HEK293 (cell line): ENCODE results near the gene LCN10.

Experiments
- ATF2 ChIP-seq: fragments of 450-650 bp; formaldehyde crosslinking; IDR thresholded peaks from 2 replicates; pipeline ENCODE4 v1.5.1; 2016; ENCODE audit warnings: missing biosample characterization, missing genetic modification characterization, low read depth
- GLIS1 ChIP-seq: fragments of 450-650 bp; formaldehyde crosslinking; IDR thresholded peaks from 2 replicates; pipeline ENCODE4 v1.5.1; 2016; ENCODE audit warnings: missing biosample characterization, missing genetic modification characterization
- GLIS2 ChIP-seq: fragments of 450-650 bp; formaldehyde crosslinking; IDR thresholded peaks from 2 replicates; pipeline ENCODE4 v1.5.1; 2016; ENCODE audit warnings: missing biosample characterization, missing genetic modification characterization
- PBX3 ChIP-seq: sonication (generic); formaldehyde crosslinking; IDR thresholded peaks from 2 replicates; pipeline ENCODE4 v1.8.1; 2022; ENCODE audit warnings: mild to moderate bottlenecking, moderate library complexity, missing genetic modification reagents
- PRDM2 ChIP-seq: fragments of 450-650 bp; formaldehyde crosslinking; IDR thresholded peaks from 2 replicates; pipeline ENCODE4 v1.5.1; 2016; ENCODE audit warnings: missing biosample characterization, missing genetic modification characterization, borderline replicate concordance
- SP2 ChIP-seq: fragments of 450-650 bp; formaldehyde crosslinking; IDR thresholded peaks from 2 replicates; pipeline ENCODE4 v1.5.1; 2016; ENCODE audit warnings: missing biosample characterization, missing genetic modification characterization
- TRIM28 ChIP-seq: IDR thresholded peaks from 2 replicates; pipeline ENCODE4 v1.6.1; 2011; ENCODE audit warnings: low read length, control low read depth, borderline replicate concordance
- YY1 ChIP-seq: fragments of 450-650 bp; formaldehyde crosslinking; IDR thresholded peaks from 2 replicates; pipeline ENCODE4 v1.5.1; 2018; ENCODE audit warnings: missing biosample characterization, missing genetic modification characterization
- ZBTB17 ChIP-seq: fragments of 450-650 bp; formaldehyde crosslinking; IDR thresholded peaks from 2 replicates; pipeline ENCODE4 v1.5.1; 2016; ENCODE audit warnings: missing biosample characterization, missing genetic modification characterization
- ZEB2 ChIP-seq: fragments of 450-650 bp; formaldehyde crosslinking; IDR thresholded peaks from 2 replicates; pipeline ENCODE4 v1.5.1; 2016; ENCODE audit warnings: missing biosample characterization, missing genetic modification characterization
- ZFP3 ChIP-seq: fragments of 450-650 bp; formaldehyde crosslinking; IDR thresholded peaks from 2 replicates; pipeline ENCODE4 v1.5.1; 2016; ENCODE audit warnings: low read depth, missing biosample characterization, missing genetic modification characterization
- ZNF140 ChIP-seq: fragments of 450-650 bp; formaldehyde crosslinking; IDR thresholded peaks from 2 replicates; pipeline ENCODE4 v1.5.1; 2016; ENCODE audit warnings: missing biosample characterization, missing genetic modification characterization
- ZNF146 ChIP-seq: fragments of 450-650 bp; formaldehyde crosslinking; IDR thresholded peaks from 2 replicates; pipeline ENCODE4 v1.5.1; 2016; ENCODE audit warnings: missing biosample characterization, missing genetic modification characterization
- ZNF169 ChIP-seq: fragments of 450-650 bp; formaldehyde crosslinking; IDR thresholded peaks from 2 replicates; pipeline ENCODE4 v1.5.1; 2016; ENCODE audit warnings: missing biosample characterization, missing genetic modification characterization
- ZNF221 ChIP-seq: fragments of 450-650 bp; formaldehyde crosslinking; IDR thresholded peaks from 2 replicates; pipeline ENCODE4 v1.5.1; 2017; ENCODE audit warnings: missing biosample characterization, missing genetic modification characterization, borderline replicate concordance
- ZNF26 ChIP-seq: fragments of 450-650 bp; formaldehyde crosslinking; IDR thresholded peaks from 2 replicates; pipeline ENCODE4 v1.5.1; 2016; ENCODE audit warnings: missing biosample characterization, missing genetic modification characterization
- ZNF266 ChIP-seq: fragments of 450-650 bp; formaldehyde crosslinking; IDR thresholded peaks from 2 replicates; pipeline ENCODE4 v1.5.1; 2016; ENCODE audit warnings: missing biosample characterization, missing genetic modification characterization, low read depth
- ZNF341 ChIP-seq: fragments of 450-650 bp; formaldehyde crosslinking; IDR thresholded peaks from 2 replicates; pipeline ENCODE4; 2016; ENCODE audit warnings: low read depth, missing biosample characterization, missing genetic modification characterization
- ZNF544 ChIP-seq: fragments of 450-650 bp; formaldehyde crosslinking; IDR thresholded peaks from 2 replicates; pipeline ENCODE4 v1.5.0; 2017; ENCODE audit warnings: missing biosample characterization, missing genetic modification characterization
- ZNF580 ChIP-seq: fragments of 450-650 bp; formaldehyde crosslinking; IDR thresholded peaks from 2 replicates; pipeline ENCODE4 v1.5.1; 2016; ENCODE audit warnings: missing biosample characterization, missing genetic modification characterization
- ZNF626 ChIP-seq: fragments of 450-650 bp; sonication (Bioruptor Pico); formaldehyde crosslinking; IDR thresholded peaks from 2 replicates; pipeline ENCODE4 v1.5.1; 2018; ENCODE audit warnings: missing biosample characterization, missing genetic modification characterization, inconsistent platforms
- ZNF645 ChIP-seq: fragments of 450-650 bp; formaldehyde crosslinking; IDR thresholded peaks from 2 replicates; pipeline ENCODE4; 2016; ENCODE audit warnings: missing biosample characterization, missing genetic modification characterization
- TF ChIP-seq, protein P1 (sequence below): fragments of 450-650 bp; formaldehyde crosslinking; IDR thresholded peaks from 2 replicates; pipeline ENCODE4 v1.5.1; 2017; ENCODE audit warnings: missing biosample characterization, missing genetic modification characterization
- TF ChIP-seq, protein P2 (sequence below): fragments of 450-650 bp; formaldehyde crosslinking; IDR thresholded peaks from 2 replicates; pipeline ENCODE4 v1.5.1; 2017; ENCODE audit warnings: missing biosample characterization, missing genetic modification characterization
- TF ChIP-seq, protein P3 (sequence below): fragments of 450-650 bp; formaldehyde crosslinking; IDR thresholded peaks from 2 replicates; pipeline ENCODE4 v1.5.1; 2016; ENCODE audit warnings: missing biosample characterization, missing genetic modification characterization

The LCN10 gene

DNA sequence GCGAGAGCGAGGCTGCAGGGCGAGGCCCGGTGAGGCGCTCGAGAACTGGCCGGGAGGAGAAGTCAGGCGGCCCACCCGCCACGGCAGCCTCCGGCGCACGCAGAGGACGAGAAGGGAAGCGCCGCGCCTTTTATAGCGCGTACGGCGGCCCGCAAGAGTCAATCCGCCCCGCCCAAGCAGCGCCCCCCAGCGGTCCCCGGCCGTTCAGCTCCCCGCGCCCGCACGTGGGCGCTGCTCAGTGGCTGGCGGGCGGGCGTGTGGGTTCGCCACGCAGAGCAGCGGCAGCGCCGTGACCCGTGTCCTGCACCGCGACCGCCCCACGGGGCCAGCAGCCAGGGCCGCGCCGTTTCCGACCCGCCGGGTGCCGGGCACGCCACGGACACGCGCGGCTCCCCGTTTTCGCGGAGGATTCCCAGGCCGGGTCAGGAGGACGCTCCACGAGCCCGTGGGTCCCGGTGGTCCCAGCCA, 14.6 kb downstream of the LCN10 start (continued):
- TF ChIP-seq ZNF26 (tag by site-specific recombination): no peak
- TF ChIP-seq ATF2: no peak
- peak; percentile 33; the same call in 1 of the 2 replicates for TF ChIP-seq ZBTB17 (tag by site-specific recombination)
- no peak for TF ChIP-seq ZNF221 (tag by site-specific recombination)
- TF ChIP-seq, protein P1, sequence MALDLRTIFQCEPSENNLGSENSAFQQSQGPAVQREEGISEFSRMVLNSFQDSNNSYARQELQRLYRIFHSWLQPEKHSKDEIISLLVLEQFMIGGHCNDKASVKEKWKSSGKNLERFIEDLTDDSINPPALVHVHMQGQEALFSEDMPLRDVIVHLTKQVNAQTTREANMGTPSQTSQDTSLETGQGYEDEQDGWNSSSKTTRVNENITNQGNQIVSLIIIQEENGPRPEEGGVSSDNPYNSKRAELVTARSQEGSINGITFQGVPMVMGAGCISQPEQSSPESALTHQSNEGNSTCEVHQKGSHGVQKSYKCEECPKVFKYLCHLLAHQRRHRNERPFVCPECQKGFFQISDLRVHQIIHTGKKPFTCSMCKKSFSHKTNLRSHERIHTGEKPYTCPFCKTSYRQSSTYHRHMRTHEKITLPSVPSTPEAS (tag by site-specific recombination): no peak
- TF ChIP-seq ZNF645 (tag by site-specific recombination): no peak
- peak; percentile 86; the same call in 1 of the 2 replicates for TF ChIP-seq PBX3 (CRISPR knock-in tag)
- TF ChIP-seq, protein P2, sequence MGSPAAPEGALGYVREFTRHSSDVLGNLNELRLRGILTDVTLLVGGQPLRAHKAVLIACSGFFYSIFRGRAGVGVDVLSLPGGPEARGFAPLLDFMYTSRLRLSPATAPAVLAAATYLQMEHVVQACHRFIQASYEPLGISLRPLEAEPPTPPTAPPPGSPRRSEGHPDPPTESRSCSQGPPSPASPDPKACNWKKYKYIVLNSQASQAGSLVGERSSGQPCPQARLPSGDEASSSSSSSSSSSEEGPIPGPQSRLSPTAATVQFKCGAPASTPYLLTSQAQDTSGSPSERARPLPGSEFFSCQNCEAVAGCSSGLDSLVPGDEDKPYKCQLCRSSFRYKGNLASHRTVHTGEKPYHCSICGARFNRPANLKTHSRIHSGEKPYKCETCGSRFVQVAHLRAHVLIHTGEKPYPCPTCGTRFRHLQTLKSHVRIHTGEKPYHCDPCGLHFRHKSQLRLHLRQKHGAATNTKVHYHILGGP (tag by site-specific recombination): no peak
- TF ChIP-seq SP2: peak; percentile 48
- no peak for TF ChIP-seq PRDM2 (tag by site-specific recombination)
- TF ChIP-seq ZNF341 (tag by site-specific recombination): no peak; the same call in 1 of the 2 replicates
- no peak; the same call in 1 of the 2 replicates for TF ChIP-seq ZNF626
- TF ChIP-seq GLIS2: peak; percentile 86
- no peak for TF ChIP-seq TRIM28
- TF ChIP-seq ZEB2 (tag by site-specific recombination): peak; percentile 67; the same call in 1 of the 2 replicates
- peak; percentile 72 for TF ChIP-seq GLIS1 (tag by site-specific recombination)
- no peak for TF ChIP-seq ZNF140 (tag by site-specific recombination)
- no peak for TF ChIP-seq ZNF266 (tag by site-specific recombination)
- no peak for TF ChIP-seq ZNF169 (tag by site-specific recombination)
- TF ChIP-seq ZNF146 (tag by site-specific recombination): peak; percentile 58
- no peak for TF ChIP-seq ZFP3 (tag by site-specific recombination)
- TF ChIP-seq, protein P3, sequence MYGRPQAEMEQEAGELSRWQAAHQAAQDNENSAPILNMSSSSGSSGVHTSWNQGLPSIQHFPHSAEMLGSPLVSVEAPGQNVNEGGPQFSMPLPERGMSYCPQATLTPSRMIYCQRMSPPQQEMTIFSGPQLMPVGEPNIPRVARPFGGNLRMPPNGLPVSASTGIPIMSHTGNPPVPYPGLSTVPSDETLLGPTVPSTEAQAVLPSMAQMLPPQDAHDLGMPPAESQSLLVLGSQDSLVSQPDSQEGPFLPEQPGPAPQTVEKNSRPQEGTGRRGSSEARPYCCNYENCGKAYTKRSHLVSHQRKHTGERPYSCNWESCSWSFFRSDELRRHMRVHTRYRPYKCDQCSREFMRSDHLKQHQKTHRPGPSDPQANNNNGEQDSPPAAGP (tag by site-specific recombination): peak; percentile 98
- no peak for TF ChIP-seq ZNF544 (tag by site-specific recombination)
- TF ChIP-seq ZNF580 (tag by site-specific recombination): peak; percentile 72; the same call in 1 of the 2 replicates
- TF ChIP-seq YY1 (tag by site-specific recombination): peak; percentile 73
